HG02981 (cell line): ENCODE measurements around the gene MEF2A.
"Not testable (repeated sequence)": the region's sequence is repeated elsewhere in the genome, so short reads cannot be mapped to it uniquely, and the experiment has no call there.

Experiments
- ATAC-seq: cut with Tn5 transposase; IDR thresholded peaks from one replicate; pipeline ENCODE4 v1.9.1; 2021; ENCODE audit warnings: mild to moderate bottlenecking, moderate library complexity; ENCODE audit not compliant: unreplicated experiment

Gene MEF2A

GRCh38 chr15:99565299-99566156, at the start of gene MEF2A:
Gene MEF2A, plus strand, starts transcription at chr15:99565984. Its CDS starts 67,136 bp downstream, at chr15:99633120.
- peak; percentile 47 for ATAC-seq

- ATAC-seq = no peak
These were observed 47.6 kb upstream of the MEF2A start for GRCh38 chr15:99518191-99518590.

DNA sequence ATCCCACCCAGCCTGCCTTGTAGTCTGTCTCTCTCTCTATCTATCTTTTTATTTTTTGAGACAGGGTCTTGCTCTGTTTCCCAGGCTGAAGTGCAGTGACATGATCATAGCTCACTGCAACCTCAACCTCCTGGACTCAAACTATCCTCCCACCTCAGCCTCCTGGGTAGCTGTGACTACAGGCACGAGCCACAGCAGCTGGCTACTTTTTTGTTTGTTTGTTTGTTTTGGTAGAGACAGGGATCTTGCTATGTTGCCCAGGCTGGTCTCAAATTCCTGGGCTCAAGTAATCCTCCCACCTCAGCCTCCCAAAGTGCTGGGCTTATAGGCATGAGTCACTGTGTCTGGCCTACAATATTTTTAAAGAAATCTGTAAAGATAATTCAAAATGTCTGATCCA, 46.4 kb upstream of the MEF2A start:
- ATAC-seq = not testable (repeated sequence)

DNA sequence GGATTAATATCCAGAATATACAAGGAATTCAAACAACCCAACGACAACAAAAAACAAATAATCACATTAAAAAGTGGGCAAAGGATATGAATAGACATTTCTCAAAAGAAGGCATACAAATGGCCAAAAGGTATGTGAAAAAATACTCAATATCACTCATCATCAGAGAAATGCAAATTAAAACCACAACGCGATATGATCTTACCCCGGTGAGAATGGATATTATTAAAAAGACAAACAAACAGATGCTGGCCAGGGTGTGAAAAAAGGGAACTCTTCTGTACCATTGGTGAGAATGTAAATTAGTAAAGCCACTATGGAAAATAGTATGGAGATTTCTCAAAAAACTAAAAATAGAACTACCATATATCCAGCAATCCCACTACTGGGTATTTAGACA, 43.5 kb upstream of the MEF2A start:
- peak; percentile 54 for ATAC-seq

DNA sequence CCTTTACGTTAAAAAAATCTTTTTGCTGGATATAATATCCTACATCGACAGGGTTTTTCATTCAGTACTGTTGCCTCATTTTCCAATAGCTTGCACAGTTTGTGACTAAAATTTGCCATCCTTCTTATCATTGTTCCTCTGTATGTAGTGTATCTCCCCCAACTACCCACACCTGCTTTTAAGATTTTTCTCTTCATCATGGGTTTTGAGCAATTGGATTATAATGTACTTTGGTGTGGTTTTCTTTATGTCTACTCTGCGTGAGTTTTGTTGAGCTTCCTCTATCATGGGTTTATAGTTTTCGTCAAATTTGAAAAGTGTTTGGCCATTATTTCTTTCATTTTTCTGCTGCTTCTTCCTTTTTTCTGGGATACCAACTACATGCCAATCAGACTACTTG, 39.6 kb upstream of the MEF2A start:
- ATAC-seq = no peak

- ATAC-seq = no peak
These were observed 39.1 kb upstream of the MEF2A start for GRCh38 chr15:99526671-99527070.

- no peak for ATAC-seq
These were observed 29.3 kb upstream of the MEF2A start for GRCh38 chr15:99536422-99537040.

DNA sequence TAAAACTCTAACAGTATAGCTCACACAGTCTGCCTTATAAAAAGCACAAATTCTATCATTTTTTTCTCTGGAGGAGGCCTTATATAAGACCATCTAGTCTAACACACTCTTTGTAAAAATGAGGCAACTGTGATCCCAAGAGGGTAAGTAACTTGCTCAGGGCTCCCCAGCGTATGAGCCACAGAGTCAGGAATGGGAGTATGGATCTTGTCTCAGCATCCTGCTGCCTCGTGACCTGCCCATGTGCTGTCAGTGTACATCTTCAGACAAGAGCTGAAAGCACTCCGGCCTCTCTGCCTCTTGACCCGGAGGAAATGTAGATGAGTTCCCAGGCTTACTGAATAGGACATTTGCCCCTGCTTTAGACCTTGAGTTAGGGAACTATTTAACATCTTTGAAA, 28.4 kb upstream of the MEF2A start:
- ATAC-seq = no peak

DNA sequence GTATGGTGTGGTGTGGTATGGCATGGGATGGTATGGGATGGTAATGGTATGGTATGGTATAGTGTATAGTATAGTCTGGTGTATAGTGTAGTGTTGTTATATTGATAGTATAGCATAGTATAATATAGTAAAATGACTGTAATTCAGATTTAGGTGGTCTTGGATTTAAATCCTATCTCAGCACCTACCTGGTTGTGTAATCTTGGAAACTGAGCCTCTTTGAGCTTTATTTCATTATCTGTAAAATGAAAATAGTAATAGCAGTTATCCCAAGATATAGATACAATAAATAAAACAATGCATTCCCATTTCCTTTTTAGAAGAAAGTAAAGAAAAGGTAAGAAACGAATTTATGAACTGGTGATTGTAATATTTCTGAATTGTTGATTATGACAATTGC, 27.5 kb upstream of the MEF2A start:
- ATAC-seq = no peak

DNA sequence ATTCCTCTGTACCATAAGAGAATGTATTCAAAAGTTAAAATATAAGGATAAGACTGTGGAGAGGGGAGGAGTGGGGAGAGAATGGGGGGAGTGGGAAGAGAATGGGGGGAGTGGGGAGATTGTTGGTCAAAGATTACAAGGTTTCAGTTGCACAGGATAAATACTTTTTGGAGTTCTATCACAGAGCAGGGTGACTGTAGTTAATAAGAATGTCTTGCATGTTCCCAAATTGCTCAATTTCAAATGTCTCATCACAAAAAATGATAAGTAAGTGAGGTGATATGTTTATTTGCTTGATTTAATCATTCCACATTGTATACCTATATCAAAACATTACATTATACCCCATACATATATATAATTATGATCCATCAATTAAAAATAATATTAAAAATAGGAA, 23.0 kb upstream of the MEF2A start:
- ATAC-seq = no peak

DNA sequence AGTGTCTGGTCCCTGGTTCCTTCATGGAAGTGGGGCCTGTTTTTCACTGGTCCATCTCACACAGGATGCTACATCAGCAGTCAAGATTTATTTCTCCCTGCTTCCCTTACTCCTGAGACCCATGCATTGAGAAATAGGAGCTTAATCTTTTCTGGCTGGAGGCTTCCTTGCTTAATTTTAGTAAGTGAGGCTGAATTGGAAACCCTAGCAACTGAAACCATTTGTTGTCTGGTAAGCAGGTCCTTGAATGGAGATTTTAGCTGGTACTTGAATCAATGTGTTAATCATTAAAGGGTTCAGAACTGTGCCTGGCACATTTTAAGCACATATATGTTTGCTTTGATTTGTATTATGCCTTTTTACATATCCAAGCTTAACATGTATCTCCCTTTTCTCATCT, 20.2 kb upstream of the MEF2A start:
- peak; percentile 58 for ATAC-seq

DNA sequence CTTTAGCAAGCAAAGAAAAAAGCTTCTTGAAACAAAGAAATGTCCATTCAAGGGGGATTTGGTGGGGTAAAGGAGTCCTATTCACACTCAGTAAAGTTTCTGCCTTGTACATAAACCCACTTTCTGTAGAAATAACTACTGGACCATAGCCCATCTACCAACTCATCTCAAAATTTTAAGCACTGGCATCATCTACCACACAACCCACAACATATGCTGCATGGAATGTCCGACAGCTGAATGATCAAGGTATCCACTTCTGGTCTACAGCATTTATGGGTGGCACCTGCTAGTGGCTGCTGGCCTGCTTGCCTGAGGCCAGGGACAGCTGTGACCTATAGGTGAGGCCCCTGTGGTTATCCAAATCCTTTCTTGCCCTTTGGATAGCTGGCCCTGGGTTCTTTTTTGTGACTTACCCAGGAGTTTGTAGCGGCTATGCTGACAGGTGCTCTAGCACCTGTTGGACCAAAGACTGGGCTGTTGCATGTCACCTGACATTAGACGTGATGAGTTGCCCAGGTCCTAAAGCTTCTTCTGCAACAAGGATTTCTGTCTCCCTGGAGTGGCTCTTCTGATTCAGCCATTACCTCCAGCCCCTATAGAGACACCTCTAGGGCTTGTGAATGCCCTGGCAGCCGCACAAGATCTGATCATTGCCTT, 19.2 kb upstream of the MEF2A start:
- no peak for ATAC-seq

DNA sequence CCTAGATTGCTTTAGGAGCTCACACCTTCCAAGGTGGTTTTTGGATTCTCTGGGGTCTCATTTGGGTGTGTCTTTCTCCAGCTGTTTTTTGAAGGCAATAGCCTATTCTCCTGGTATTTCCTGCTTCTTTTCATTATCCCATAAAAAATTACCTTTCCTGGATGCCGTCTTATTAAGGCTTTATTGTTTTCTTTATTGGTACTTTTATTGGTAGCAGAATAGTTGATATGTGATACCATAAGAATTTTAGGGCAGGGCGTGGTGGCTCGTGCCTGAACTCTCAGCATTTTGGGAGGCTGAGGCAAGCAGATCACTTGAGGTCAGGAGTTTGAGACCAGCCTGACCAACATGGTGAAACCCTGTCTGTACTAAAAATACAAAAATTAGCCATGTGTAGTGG, 18.3 kb upstream of the MEF2A start:
- no peak for ATAC-seq

GRCh38 chr15:99550077-99550476, 15.7 kb upstream of the MEF2A start:
- ATAC-seq = no peak

- no peak for ATAC-seq
These were observed 13.7 kb upstream of the MEF2A start for GRCh38 chr15:99552111-99552510.

DNA sequence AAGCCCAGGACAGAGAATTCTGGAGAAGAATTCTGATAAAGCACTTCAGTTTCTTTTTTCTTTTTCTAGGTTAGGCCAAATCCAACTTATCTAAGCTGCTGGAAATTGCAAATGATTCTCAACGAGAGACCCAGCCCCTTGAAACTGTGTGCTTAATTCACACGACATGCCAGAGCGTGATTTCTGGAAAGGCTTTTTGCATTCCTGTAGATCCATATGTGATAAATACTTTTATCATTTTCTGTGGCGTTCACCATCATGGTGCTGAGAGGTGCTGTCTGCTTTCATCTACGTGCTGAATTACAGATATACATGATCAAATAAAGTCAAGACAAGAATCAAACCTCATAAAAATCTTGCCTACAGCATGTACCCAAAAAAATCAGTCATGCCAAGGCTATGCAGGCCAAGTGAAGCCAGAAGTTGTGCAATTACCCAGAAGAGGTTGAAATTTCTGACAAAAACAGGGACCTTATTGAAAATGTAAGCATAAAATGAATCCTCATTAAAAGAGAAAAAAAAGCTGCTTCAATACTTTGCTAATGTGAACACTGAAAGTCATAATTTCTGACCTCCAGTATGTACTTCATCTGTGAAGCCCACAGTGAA, 10.8 kb upstream of the MEF2A start:
- no peak for ATAC-seq

GRCh38 chr15:99556011-99556410, 9.8 kb upstream of the MEF2A start:
- ATAC-seq = no peak

GRCh38 chr15:99556578-99556977, 9.2 kb upstream of the MEF2A start:
- no peak for ATAC-seq

- no peak for ATAC-seq
These were observed 7.7 kb upstream of the MEF2A start for GRCh38 chr15:99558084-99558483.

- ATAC-seq = no peak
These were observed 7.2 kb upstream of the MEF2A start for GRCh38 chr15:99558571-99558970.

DNA sequence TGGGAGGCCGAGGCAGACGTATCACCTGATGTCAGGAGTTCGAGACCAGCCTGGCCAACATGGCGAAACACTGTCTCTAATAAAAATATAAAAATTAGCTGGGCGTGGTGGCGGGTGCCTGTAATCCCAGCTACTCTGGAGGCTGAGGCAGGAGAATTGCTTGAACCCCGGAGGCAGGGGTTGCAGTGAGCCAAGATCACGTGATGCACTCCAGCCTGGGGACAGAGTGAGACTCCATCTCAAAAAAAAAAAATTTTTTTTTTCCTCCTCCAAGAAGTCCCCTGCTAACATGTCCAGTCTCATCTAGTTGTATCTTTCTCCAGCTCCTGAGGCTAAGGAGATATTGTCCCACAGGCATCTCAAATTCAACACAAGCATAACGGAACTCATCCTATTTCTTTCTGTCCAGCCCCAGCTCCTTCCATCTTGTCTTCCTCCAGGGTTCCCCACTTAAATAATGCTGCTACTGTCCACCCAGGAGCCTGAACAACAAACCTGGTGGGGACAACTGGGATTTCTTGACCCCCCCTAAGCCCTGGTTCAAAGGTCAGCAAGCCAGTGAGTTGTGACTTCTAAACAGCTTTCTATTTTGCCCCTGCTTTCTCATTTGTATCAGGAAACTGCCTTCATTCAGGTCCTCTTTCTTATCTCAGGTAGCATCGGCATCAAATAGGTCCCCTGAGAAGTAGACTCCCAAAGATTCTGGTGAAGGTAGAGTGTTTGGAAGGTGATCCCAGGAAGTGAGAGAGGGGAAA, 4.1 kb upstream of the MEF2A start:
- ATAC-seq = no peak
